DMS53 treated with DMSO at 0.1 percent for 48 hours (cell line): ENCODE measurements around the gene NUDCD3.
A peak's percentile ranks its signal among the peaks of the same experiment; 100 is the strongest.

ENCODE experiments used
- DNase-seq: peaks from one replicate; lab custom pipeline; 2025; ENCODE audit not compliant: unreplicated experiment; lab: John Stamatoyannopoulos, UW

The NUDCD3 gene

DNA sequence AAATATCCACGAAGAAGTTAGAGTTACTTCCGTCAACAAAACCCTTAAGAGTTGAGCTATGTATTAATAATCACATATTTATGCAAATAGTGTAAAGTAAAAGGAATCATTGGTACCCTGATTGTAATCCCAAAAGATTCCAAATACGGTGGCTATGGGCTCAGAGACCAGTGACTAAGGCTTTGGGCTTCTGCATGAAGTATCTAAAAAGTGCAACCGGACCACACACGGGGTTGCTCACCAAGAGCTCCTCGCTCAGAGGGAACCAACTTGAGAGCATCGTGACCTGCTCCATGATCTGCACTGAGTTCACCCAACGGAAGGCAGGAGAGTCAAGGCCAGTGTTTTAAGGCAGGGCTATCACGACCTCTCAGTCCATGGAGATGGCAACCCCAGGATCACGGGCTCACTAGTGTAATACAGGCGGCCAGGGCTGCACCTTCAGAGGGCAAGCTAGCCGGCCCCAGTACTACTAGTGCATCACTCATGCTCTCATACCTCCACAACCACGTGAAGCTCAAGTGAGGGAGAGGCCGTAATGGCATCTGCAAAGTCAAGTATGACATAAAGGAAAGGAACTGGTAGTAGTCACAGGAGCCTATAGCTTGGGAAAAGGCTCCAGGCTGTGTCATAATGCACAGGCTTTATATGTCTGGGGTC, 87.9 kb downstream of the NUDCD3 start:
- DNase-seq, result no peak

DNA sequence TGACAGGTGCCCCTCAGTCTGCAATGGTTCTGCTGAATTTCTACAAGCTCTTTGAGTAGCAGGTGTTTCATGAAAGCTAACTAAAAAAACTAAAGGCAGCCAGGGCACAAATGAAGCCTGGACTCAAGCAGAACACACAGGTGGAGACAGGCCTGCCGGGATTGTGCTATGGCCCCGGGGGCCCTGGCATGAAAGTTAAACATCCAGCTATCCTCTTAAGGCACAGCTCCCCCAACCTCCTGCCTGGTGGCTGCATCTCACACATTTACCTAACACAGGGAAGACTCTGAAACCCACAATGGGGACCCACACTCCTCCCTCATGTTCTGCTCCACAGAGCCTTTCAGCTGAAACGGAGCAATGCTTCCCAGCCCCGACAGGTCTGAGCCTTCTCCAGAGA, 88.8 kb downstream of the NUDCD3 start:
- no peak for DNase-seq

DNA sequence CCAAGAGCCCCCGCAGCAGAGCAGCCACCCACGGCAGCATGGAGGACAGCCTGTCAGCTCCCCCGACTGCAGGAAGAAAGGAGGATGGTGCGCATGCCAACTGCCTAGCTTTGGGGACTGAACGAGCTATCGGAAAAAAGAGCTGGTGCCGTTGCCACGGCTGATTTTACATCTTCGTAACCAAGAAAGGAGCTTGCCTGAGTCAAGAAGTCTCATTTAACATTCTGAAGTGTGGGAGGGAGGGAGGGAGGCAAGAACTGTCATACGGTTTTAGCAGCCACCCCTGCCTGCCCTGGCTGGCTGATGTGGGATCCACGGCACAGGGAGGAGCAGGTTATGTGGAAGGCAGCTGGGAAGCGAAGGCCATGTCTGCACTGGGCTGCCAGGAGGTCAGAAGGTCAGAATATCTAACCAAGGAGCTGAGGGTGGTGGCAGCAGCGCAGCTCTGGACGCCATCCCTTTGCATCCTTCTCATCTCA, 90.4 kb downstream of the NUDCD3 start:
- DNase-seq, result no peak

DNA sequence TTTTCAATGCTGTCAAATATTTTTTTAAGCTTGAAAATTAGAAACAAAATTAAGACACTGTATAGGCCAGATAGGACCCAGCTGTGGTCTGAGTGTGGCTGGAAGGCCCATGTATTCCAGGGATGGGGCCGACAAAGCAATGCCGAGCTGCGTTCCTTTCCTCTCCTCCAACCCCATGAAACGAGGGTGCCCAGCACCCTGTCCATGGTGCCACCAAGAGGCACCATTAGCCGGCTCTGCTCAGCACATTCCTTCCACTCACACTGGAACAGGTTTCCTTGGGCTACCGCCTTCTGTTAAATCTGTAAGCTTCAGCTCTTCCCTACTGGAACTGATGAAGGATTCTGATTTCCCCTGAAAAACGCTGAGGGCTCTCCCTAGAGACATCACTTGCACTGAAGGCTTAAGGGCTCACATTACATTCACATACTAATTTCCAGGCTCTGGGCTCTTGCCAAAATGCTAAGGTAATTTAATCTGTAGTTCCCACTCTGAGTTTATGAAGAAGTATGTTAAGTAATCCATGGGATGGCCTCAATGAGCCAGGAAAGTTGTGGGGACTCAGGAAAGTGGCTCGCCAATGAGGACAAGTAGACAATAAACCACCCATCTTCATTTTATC, 91.4 kb downstream of the NUDCD3 start:
- DNase-seq, result no peak

DNA sequence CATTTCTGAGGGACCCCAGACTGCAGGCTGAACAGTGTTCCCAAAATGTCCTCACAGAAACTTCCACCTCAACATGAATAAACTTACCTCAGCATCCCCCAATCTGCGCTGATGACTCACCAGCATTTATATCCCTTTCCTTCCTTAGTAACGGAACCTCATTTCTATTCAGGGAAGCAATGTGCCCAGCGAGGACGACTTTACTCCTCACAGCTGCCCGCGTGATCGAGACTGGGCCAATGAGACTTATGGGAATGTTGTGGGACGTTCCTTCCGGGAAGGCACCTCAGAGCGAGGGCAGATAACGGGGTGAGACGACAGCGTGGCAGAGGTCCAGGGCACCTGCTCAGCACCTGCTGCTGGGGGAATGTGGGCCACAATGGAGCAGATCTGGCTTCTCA, 91.9 kb downstream of the NUDCD3 start:
- DNase-seq, result peak; percentile 84

DNA sequence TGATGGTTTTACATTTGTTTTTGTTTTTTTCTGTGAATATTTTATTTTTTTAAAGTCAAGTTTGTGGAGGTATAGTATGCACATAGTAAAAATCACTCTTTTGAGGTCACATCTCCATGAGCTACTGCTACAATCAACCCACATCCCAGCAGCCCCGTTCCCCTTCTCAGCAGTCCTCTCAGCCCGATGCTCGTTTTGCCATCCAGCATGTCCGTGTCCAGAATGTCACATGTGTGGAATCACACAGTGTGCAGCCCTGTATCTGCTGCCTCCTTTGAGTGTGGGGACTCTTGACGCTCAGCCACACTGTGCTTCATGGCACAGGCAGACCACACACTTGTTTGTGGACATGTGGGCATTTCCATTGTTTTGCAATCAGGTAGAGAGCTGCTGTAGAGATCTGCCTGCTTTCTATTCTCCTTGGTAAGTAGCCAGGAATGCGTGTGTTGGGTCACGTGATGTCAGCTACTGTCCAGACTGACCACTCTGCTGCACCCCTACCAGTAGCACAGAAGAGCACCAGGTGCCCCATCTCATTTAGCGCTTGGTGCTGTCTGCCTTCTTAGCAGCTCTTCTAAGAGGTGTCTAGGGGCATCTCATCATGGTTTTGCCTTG, 93.4 kb downstream of the NUDCD3 start:
- DNase-seq, result no peak

DNA sequence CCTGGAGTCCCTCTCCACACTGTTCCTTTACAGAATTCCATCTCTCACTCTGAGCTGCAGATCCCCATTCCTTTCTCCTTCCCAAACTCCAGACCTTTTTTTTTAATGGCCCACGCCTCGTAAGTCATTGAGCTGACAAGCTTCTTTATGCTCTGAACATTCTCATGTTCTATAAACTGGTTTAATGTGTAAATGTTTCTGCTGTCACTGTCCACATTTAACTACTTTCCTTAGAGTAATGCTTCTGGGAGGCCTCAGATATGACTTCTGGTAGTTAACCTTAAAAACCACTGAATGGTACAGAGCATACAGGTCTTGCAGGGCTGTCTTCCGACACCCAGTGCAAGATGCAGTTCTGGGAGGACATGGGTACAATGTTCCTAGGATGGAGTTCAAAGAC, 94.0 kb downstream of the NUDCD3 start:
- DNase-seq, result no peak

DNA sequence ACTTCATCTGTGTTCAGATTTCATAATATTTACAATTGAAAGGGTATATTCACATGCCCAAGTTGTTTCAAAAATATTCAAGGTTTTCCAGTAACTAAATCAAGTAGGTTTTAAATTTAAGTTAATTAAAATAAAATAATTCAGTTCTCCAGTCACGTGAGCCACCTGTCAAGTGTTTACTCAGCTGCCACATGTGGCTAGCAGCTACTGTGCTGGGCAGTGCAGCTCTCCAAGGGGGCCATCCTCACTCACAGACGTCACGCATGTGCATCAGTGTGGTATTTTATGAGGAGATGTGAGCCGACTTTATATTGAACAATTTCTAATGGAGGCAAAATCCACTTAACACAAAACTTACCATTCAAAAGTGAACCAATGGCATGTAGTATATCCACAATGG, 95.4 kb downstream of the NUDCD3 start:
- peak; percentile 73 for DNase-seq

DNA sequence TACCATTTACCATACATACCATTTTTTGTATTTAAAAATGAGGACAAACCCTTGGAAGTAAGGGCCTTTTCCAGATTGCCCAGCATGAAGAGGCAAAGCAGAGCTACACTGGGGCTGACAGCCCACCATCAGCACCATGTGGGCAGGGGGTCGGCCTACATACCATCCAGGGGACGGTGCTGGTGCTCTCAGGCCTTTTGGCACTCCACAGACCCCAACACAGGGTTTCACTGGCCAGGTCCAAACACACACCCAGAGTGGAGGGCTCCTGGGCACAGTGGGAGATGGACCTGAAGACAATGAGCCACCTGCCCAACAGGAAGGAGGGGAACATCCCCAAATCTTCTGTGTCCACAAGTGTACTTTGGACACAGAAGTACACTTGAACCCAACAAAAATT, 95.8 kb downstream of the NUDCD3 start:
- DNase-seq, result no peak

DNA sequence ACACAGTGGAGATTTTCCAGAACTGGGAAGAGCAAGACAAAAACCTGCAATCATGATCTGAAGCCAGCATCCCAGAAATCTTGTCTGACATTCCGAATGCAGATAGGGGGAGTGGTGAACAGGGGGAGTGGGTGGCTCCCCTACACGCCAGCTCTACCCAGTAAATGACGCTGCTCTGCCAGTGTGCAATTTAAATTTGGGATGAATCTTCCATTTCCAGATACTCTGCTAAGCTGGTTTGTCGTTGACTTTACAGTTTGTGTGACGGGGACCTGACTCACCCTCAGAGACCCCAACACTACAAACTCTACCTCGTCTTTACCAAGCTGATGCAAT, 96.4 kb downstream of the NUDCD3 start:
- DNase-seq, result no peak

DNA sequence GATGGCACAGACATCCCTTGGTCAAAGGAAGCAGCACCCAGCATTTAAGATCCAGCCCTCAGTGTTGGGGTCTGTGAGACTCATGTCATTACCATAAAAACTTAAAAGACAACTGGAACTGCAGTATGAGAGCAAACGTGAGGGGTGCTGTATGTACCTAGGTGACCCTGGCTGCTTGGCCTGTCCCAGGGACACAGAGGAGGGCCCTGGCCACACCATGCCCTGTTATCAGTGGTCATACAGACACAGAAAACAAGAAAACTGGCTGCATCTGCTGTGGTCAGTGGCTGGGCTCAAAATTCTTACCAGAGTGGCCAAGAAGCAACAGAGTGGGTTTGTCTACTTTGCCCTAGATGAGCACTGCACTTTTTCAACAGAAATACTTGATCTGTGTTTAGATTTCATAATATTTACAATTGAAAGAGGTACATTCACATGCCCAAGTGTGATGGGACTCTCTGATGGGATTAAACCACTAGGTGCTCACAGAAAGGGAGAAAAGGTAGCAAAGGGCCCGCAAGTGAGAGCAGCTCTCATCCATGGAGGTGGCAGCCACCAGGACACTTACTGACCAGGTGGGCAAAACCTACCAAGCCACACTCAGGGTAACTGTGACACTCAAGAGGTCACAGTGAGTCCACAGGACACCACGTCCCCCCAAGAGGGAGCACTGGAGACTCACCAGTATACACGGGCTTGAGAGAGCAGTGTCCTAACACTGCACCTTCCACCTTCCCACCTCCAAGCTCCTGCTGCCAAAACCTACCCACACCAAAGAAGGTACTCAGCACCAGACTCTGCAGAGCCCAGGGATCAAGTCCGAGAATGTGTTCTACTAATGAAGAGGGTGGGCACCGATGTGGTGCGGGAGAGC, 97.0 kb downstream of the NUDCD3 start:
- DNase-seq, result no peak

DNA sequence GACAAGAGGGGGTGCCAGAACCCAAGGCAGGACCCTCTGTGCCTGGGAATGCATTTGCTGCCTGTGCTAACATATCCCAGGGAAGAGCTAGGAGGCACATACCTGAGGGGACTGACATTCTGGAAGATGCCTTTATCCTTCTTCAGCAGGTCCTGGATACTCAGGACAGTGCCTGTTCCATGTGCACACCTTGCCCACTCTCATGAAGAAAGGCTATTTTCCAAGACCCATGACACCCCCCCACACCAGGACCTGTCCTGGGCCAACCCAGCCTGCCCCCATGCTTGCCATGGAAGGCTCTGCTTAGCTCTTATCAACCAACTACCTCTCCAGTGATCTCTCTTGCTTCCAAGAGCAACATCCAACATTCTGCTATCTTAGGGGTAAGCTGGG, 97.8 kb downstream of the NUDCD3 start:
- DNase-seq, result no peak

DNA sequence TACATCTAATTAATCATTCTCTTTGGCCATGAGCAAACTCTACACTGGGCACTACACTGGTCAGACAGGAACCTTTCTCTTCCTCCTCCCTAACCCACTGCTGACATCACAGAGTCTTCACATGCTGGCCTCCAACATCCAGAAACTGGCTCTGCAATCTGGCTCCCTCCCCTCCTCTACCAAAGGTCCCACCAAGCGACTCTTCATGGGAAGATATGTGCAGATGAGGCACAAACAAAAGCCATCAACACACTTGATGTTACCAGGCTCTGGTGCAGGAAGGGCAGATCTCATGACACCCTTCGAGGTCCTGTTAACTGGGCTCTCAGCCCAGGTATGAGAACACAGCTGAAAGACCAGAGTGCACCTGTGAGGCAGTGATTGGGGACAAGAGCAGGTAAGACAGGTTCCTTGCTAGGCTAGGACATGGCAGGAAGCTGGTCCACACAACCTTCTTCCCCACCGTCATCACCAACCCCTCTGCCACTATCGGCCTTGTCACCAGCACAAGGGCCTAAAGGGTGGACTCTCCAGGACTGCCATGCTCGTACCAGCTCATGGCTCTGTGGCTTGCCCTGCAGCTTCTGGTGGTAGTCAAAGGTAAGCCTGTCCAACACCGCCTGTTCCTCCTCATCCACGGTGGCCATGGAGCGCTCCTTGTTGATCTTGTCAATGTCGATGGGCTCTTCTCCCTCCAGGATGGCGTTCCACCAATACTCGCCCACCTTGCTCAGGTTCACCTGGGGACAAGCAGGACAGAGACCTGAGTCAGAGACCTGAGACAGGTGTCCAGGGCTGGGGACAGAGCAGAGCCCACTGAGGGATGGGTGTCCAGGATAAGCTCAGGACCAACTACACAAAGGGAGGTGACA, 98.5 kb downstream of the NUDCD3 start:
- peak; percentile 50 for DNase-seq

DNA sequence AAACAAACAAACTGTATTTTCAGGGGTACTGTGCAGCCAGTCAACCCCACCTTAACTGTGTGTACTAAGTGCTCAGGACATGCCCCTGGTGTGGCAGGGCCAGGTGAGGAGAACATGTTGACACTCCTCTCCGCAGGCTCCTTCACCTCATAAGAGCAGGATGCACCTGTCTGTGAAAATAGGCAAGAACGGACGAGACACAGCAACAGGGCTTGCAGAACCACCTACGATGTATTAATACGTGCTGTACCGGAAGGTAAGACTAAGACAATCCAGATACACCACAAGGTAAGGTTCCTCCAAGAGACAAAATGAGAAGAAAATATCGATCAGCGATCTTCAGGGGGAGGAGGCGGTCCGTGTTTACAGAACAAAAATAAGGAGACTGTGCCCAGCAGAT, 99.3 kb downstream of the NUDCD3 start:
- peak; percentile 93 for DNase-seq

DNA sequence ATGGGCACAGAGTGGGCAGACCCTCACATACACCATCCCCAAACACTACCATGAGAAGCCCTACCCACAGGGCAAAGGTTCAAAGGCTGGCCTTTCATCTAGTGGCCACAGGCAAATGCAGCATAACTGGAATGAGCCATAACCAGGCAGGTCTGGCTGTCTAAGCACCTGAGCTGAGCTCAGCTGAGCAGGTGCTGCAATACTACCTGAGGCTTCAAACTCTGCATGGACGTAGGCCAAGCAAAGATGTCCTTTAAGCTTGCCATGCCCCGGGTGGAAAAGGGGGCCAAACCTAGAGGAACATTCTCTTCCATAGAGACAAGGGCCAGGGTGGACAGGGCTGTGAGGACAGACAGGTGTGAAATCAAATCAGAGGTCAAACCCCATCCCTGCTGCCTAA, 99.8 kb downstream of the NUDCD3 start:
- DNase-seq, result peak; percentile 68

DNA sequence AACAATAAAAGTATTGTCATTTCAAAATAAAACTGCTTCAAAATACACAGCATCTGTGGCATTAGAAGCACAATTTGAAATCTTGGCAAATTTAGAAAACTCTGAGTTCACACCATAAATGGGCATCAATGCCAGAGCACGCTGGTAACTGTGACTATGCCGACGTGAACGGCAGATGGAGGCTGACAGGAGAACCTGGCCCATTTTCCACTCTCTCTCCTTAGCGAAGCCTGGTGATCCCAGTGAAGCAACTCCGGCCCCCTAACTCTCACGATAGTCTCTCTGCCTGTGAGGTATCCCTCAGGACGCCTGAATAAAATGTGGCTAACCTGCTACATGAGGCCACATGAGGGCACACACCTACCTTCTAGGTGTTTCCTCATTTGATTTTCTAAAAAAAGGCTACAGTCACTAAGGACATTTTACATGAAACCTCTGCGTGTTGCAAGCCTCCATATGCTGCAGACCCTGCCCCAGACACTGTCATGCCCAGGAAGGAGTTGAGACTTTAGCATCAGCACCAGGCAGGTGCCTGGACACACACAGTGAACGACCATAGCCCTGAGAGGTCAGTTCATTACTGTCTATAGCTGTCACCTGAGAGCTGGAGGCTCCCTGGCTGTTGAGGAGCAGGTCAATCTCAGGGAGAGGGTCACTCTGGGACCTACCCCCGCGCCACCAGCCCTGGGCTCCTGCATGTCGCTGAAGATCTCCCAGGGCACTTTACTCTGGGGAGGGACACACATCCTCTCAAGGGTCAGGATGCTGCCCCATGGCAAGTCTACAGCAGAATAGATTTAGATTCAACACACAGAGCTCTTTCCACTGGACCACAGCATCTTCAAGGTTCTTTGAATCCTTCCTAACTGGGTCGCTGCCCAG, 102.1 kb downstream of the NUDCD3 start:
- no peak for DNase-seq

DNA sequence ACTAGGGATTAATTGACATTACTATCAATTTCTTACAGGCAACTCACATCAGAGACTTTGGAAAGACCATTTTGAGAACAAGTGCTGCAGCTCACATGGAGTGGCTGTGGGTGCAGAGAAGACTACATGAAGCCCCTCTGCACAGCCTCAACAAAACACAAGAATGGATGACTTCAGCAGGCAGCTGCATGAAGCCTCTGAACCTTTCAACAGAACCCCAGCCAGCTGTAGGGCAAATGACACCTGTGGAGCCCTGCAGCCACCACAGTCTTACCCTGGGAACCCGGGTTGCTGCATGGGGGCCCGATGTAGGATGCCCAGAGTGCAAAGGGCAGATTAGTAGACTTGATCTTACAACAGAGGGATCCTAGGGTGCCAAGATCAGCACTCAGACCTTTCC, 103.1 kb downstream of the NUDCD3 start:
- DNase-seq, result no peak

DNA sequence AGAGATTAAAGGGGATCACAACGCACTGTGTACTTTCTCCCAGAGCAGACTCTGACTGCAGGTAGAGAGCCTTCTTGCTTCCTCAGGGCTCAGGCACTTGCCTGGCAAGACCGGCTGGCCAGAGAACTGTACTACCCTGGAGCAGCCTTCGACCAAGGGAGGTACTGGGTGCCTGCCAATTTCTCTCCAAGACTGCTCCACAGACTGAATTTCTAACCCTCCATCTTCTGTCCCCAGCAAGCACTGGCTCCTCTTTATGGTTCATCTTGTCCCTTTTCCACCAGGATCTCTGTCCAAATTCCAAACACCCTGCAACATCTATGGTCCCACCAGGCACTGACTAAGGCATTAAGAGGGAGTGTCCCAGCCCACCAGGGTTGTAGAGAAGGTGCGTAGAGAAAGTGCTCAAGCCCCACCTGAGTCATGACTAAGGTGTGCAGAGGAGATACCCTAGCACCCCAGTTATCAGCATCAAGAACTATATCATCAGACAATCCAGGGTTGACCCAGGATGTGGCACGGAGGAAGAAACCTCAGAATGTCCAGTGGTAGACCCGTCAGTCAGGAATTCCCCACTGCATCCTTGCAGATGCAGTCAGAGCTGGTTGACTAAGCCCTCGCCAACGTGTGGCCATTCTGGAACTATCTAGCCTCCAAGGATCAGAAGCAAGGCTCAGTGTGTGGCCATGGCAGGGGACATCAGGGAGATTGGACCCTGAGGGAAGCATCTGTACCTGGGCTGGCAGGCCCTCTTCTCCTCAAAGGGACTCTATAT, 104.1 kb downstream of the NUDCD3 start:
- no peak for DNase-seq
